Activated CD8-positive, alpha-beta memory T cell treated with anti-CD3 and anti-CD28 coated beads, Interleukin-2, amount 50 U/mL, for 24 hours (primary cell): ENCODE results near the gene LDB2.

Experiments
- DNase-seq: peaks from one replicate; pipeline ENCODE4 v3.0.0-alpha.2; 2020; ENCODE audit errors: extremely low read depth

Gene LDB2

GRCh38 chr4:16757080-16757521 lies 141.3 kb downstream of the LDB2 start:
- DNase-seq: no peak

GRCh38 chr4:16754104-16754503 lies 144.3 kb downstream of the LDB2 start:
- no peak for DNase-seq

GRCh38 chr4:16752150-16752549 lies 146.3 kb downstream of the LDB2 start:
- no peak for DNase-seq

GRCh38 chr4:16750882-16751642 lies 147.4 kb downstream of the LDB2 start:
- no peak for DNase-seq

- no peak for DNase-seq
These were observed 148.2 kb downstream of the LDB2 start for GRCh38 chr4:16750216-16750615.

- no peak for DNase-seq
These were observed 152.6 kb downstream of the LDB2 start for GRCh38 chr4:16745887-16746286.

- DNase-seq: no peak
These were observed 153.3 kb downstream of the LDB2 start for GRCh38 chr4:16745009-16745635.

GRCh38 chr4:16741287-16741686 lies 157.2 kb downstream of the LDB2 start:
- no peak for DNase-seq

GRCh38 chr4:16739997-16740624 lies 158.3 kb downstream of the LDB2 start:
- no peak for DNase-seq

- DNase-seq: no peak
These were observed 159.9 kb downstream of the LDB2 start for GRCh38 chr4:16738558-16738957.

- DNase-seq: no peak
These were observed 164.9 kb downstream of the LDB2 start for GRCh38 chr4:16733509-16733908.

- DNase-seq: no peak
These were observed 165.7 kb downstream of the LDB2 start for GRCh38 chr4:16732741-16733140.

- no peak for DNase-seq
These were observed 166.6 kb downstream of the LDB2 start for GRCh38 chr4:16731776-16732380.

- DNase-seq: no peak
These were observed 167.8 kb downstream of the LDB2 start for GRCh38 chr4:16730522-16731205.

- no peak for DNase-seq
These were observed 169.1 kb downstream of the LDB2 start for GRCh38 chr4:16729336-16729735.

- DNase-seq: no peak
These were observed 169.6 kb downstream of the LDB2 start for GRCh38 chr4:16728849-16729248.

- no peak for DNase-seq
These were observed 170.3 kb downstream of the LDB2 start for GRCh38 chr4:16728111-16728510.

- no peak for DNase-seq
These were observed 171.2 kb downstream of the LDB2 start for GRCh38 chr4:16727218-16727617.

- no peak for DNase-seq
These were observed 171.9 kb downstream of the LDB2 start for GRCh38 chr4:16726368-16727050.

- no peak for DNase-seq
These were observed 173.2 kb downstream of the LDB2 start for GRCh38 chr4:16725252-16725651.

GRCh38 chr4:16722416-16722815 lies 176.0 kb downstream of the LDB2 start:
- DNase-seq: no peak
